Limb (tissue), 2 donors: ENCODE data around the gene MSN.
A peak's percentile ranks its signal among the peaks of the same experiment; 100 is the strongest.
"Not testable (repeated sequence)": the region's sequence is repeated elsewhere in the genome, so short reads cannot be mapped to it uniquely, and the experiment has no call there.

Experiments used
- DNase-seq, 2 donors: peaks; one replicate each; pipeline ENCODE4 v3.0.0-alpha.2; 2016; ENCODE audit errors: extremely low spot score in 2 of 2

The MSN gene

GRCh38 chrX:65667503-65668376 lies at the start of gene MSN:
MSN (plus strand) TSS chrX:65667654; CDS start chrX:65667842, 188 bp downstream.
- peak in 1 of 2 donors; percentile 67 for DNase-seq

GRCh38 chrX:65620096-65620705 lies 47.3 kb upstream of the MSN start:
- DNase-seq: not testable (repeated sequence)

- no peak for DNase-seq
These were observed 36.7 kb upstream of the MSN start for GRCh38 chrX:65630771-65631170.

GRCh38 chrX:65633826-65634225 lies 33.6 kb upstream of the MSN start:
- no peak for DNase-seq

- DNase-seq: no peak
These were observed 32.7 kb upstream of the MSN start for GRCh38 chrX:65634732-65635131.

GRCh38 chrX:65635378-65635777 lies 32.1 kb upstream of the MSN start:
- peak; percentile 23 to 57 for DNase-seq

GRCh38 chrX:65635822-65636221 lies 31.6 kb upstream of the MSN start:
- no peak for DNase-seq

GRCh38 chrX:65636261-65636660 lies 31.2 kb upstream of the MSN start:
- not testable (repeated sequence) for DNase-seq

GRCh38 chrX:65637335-65637734 lies 30.1 kb upstream of the MSN start:
- DNase-seq: no peak

GRCh38 chrX:65642914-65643491 lies 24.5 kb upstream of the MSN start:
- DNase-seq: no peak

GRCh38 chrX:65643531-65644052 lies 23.9 kb upstream of the MSN start:
- DNase-seq: no peak

- peak in 1 of 2 donors; percentile 36 for DNase-seq
These were observed 22.7 kb upstream of the MSN start for GRCh38 chrX:65644621-65645289.

- DNase-seq: no peak
These were observed 19.7 kb upstream of the MSN start for GRCh38 chrX:65647801-65648200.

GRCh38 chrX:65652098-65652497 lies 15.4 kb upstream of the MSN start:
- DNase-seq: no peak

- not testable (repeated sequence) for DNase-seq
These were observed 10.4 kb upstream of the MSN start for GRCh38 chrX:65657009-65657441.

- no peak for DNase-seq
These were observed 9.8 kb upstream of the MSN start for GRCh38 chrX:65657659-65658058.

GRCh38 chrX:65658229-65658628 lies 9.2 kb upstream of the MSN start:
- DNase-seq: no peak

GRCh38 chrX:65667157-65667502 lies 324 bp upstream of the MSN start:
- DNase-seq: no peak

GRCh38 chrX:65668377-65669310 lies 1.2 kb downstream of the MSN start:
- peak in 1 of 2 donors; percentile 51 for DNase-seq

- no peak for DNase-seq
These were observed 3.8 kb downstream of the MSN start for GRCh38 chrX:65671286-65671685.

GRCh38 chrX:65671966-65672365 lies 4.5 kb downstream of the MSN start:
- no peak for DNase-seq
